Fibroblast of the aortic adventitia (primary cell): ENCODE results near the gene HSD17B8. TPM values are rescaled to one million over a fixed set of nuclear protein-coding genes. Genes with fewer than 3 reads are reported as not detected.

Experiments
- DNase-seq: peaks from one replicate; pipeline ENCODE4 v3.0.0-alpha.2; 2010; ENCODE audit warnings: low read depth
- H3K4me3 ChIP-seq: 2 replicates; pipeline ENCODE4 v1.5.1; 2011; ENCODE audit warnings: low read depth, mild to moderate bottlenecking, control low read depth, low read length, moderate library complexity
- total RNA-seq: library from RNA; depleted of rRNA; stranded (reverse); fragments of >200 nt; gene quantifications from 2 replicates; pipeline ENCODE4 v1.2.3, GENCODE V29; 2012; ENCODE audit warnings: low replicate concordance
- TF ChIP-seq, protein P1 (sequence below): IDR thresholded peaks from 2 replicates; pipeline ENCODE4 v1.5.1; 2011; ENCODE audit warnings: mild to moderate bottlenecking, low read length, control low read depth, inconsistent platforms; ENCODE audit not compliant: insufficient read depth

Gene HSD17B8
- total RNA-seq, 1 donor: 2.6 TPM

GRCh38 chr6:33192671-33193602, 11.5 kb upstream of the HSD17B8 start:
- H3K4me3 ChIP-seq: peak overlapping the region; percentile 46
- DNase-seq: no peak
- TF ChIP-seq, protein P1, sequence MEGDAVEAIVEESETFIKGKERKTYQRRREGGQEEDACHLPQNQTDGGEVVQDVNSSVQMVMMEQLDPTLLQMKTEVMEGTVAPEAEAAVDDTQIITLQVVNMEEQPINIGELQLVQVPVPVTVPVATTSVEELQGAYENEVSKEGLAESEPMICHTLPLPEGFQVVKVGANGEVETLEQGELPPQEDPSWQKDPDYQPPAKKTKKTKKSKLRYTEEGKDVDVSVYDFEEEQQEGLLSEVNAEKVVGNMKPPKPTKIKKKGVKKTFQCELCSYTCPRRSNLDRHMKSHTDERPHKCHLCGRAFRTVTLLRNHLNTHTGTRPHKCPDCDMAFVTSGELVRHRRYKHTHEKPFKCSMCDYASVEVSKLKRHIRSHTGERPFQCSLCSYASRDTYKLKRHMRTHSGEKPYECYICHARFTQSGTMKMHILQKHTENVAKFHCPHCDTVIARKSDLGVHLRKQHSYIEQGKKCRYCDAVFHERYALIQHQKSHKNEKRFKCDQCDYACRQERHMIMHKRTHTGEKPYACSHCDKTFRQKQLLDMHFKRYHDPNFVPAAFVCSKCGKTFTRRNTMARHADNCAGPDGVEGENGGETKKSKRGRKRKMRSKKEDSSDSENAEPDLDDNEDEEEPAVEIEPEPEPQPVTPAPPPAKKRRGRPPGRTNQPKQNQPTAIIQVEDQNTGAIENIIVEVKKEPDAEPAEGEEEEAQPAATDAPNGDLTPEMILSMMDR: no peak

DNA sequence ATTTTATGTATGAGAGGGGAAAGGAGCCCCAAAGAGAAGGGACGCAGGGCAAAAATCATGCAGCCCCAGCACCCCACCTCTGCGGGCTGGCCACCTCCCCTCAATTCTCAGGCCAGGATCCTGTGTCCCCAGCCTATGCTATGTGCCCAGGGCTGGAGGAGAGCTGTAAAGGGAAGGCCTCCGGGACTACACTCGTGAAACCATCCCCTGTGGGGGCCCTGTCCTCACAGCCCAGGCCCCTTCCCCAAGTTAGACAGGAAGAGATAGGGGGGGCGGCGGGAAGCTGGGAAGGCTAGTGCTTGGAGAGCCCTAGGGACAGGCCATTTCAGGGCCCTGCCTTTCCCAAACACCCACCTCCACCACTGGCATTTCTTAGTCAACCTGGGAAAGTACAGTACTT, 10.8 kb upstream of the HSD17B8 start:
- H3K4me3 ChIP-seq: no peak overlapping the region
- TF ChIP-seq, protein P1: no peak
- DNase-seq: no peak

GRCh38 chr6:33194431-33194979, 9.9 kb upstream of the HSD17B8 start:
- no peak for DNase-seq
- no peak overlapping the region for H3K4me3 ChIP-seq
- TF ChIP-seq, protein P1: no peak

- DNase-seq: no peak
Measured at GRCh38 chr6:33195304-33196165, 8.9 kb upstream of the HSD17B8 start.

DNA sequence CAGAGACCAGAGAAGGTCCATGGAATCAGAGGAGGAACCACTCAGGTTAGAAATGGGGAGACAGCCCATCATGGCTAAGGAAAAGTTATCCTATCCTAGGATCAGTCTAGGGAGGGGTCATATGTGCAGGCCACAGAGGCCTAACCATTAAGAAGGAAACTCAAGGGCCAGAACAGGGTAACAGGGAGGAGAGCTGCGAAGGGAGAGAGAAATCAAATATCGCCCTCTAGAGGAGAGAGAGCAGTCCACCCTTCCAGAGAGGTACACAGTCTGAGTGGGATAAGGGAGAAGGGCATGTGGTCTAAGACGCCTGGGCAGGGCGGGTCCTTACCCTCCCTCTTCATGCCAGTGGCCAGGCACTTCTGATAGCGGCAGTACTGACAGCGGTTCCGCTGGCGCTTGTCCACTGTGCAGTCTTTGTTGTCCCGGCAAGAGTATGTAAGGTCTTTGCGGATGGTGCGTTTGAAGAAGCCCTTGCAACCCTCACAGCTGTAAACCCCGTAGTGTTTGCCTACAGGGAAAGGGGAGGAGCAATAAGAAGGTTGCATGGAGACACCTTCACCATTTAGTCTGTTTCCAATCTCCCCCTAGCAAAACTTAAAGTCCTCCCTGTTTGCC, 6.9 kb upstream of the HSD17B8 start:
- peak overlapping the region; percentile 15 for H3K4me3 ChIP-seq
- peak; percentile 74 for DNase-seq
- TF ChIP-seq, protein P1: peak; percentile 82

More at GRCh38 chr6:33195304-33196165, 8.9 kb upstream of the HSD17B8 start:
- TF ChIP-seq, protein P1: no peak
- H3K4me3 ChIP-seq: no peak overlapping the region
